ENCODE measurements around the gene PEX26. TPM values are rescaled to one million over a fixed set of nuclear protein-coding genes. Genes with fewer than 3 reads are reported as not detected.
A peak's percentile ranks its signal among the peaks of the same experiment; 100 is the strongest.

Gene PEX26
- total RNA-seq, 1 donor from 2014 or later, result 44.9 TPM

- H3K36me3 Mint-ChIP-seq (ENCODE audit: low read depth), result peaks cover 15% of the 10 kb centered on the region
- peaks cover 4% of the 10 kb centered on the region for H3K4me1 Mint-ChIP-seq
- no peak for TF ChIP-seq CTCF (conservative IDR thresholded peaks at IDR 0.05)
- no peak overlapping the region for H3K4me3 Mint-ChIP-seq
- H3K9me3 Mint-ChIP-seq, result peaks cover 3% of the 10 kb centered on the region
- DNase-seq (ENCODE audit: low read depth, low spot score), result no peak
- no peak overlapping the region for H3K27ac Mint-ChIP-seq (ENCODE audit: unreplicated experiment)
- no peaks in the 10 kb centered on the region for H3K27me3 Mint-ChIP-seq (ENCODE audit: low read depth)
Observed at GRCh38 chr22:18083406-18083805, 5.6 kb downstream of the PEX26 start.

- TF ChIP-seq CTCF (conservative IDR thresholded peaks at IDR 0.05), result no peak
- Mint-ChIP-seq H3K27me3 (ENCODE audit: low read depth) (no peaks in the 10 kb centered on the region), H3K27ac (ENCODE audit: unreplicated experiment) (no peak overlapping the region), H3K4me1 (no peaks in the 10 kb centered on the region), H3K4me3 (no peak overlapping the region), H3K36me3 (ENCODE audit: low read depth) (peaks cover 18% of the 10 kb centered on the region), H3K9me3 (peaks cover 3% of the 10 kb centered on the region)
- no peak for DNase-seq (ENCODE audit: low read depth, low spot score)
Observed at GRCh38 chr22:18085188-18085587, 7.4 kb downstream of the PEX26 start.

DNA sequence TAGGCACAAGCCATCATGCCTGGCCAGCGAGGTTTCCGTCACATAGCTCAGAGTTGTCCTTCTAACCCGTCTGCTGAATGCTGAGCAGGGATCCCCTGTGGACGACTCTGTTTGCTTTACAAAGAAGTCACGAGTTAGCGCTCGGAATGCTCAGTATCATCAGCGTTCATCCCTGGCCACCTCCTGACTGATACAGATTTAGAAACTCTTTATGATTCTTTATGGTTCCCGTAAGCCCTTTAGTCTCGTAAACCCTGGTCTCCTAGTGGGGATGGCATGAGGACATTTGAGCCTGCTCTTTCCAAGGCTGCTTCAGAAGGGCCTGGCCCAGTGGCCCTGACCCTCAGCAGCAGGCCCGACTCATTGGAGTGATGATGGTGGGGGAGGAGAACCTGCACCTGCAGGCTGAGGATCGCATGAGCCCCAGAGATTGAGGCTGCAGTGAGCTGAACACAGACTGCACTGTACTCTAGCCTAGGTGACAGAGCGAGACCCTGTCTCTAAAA is 9.6 kb downstream of the PEX26 start:
- peaks cover 9% of the 10 kb centered on the region for H3K36me3 Mint-ChIP-seq (ENCODE audit: low read depth)
- H3K4me1 Mint-ChIP-seq, result no peaks in the 10 kb centered on the region
- no peaks in the 10 kb centered on the region for H3K27me3 Mint-ChIP-seq (ENCODE audit: low read depth)
- no peak overlapping the region for H3K27ac Mint-ChIP-seq (ENCODE audit: unreplicated experiment)
- no peak for DNase-seq (ENCODE audit: low read depth, low spot score)
- H3K9me3 Mint-ChIP-seq, result no peaks in the 10 kb centered on the region
- H3K4me3 Mint-ChIP-seq, result no peak overlapping the region
- TF ChIP-seq CTCF (conservative IDR thresholded peaks at IDR 0.05), result no peak

DNA sequence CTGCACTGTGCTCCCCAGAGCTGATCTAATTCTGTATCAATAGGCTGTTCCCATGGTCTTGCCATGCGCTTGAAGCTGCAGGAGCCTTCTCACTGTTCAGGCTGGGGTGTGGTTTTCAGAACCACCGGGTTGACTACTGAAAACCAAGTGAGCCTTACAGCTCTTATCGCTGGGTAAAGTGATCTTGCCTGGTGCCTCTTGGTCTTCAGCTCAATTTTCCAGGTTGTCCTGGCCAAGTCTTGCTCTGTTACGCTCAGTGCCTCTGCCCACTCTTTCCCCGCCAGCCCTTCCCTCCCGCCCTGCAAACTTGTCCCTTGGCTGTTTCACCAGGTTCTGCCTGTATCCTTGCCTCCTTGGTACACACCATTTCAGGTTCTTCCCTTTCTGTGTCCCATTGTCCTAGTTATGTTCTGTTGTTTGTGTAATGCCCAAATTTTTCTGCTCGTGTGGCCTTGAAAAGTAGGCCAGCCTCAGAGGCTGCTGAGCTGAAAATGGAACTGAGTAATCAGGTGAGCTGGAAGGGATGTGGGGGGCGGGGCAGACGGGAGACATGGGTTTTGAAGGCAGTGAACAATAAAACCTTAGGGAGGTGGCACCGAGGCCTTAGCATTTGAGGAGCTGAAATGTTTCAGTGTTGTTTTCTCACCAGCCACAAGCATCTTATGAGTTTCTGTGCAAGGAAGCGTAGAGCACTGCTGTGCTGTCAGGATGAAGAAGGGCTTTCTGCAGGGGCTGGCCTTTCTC is 11.2 kb downstream of the PEX26 start:
- no peaks in the 10 kb centered on the region for H3K9me3 Mint-ChIP-seq
- H3K36me3 Mint-ChIP-seq (ENCODE audit: low read depth), result peaks cover 12% of the 10 kb centered on the region
- no peaks in the 10 kb centered on the region for H3K4me1 Mint-ChIP-seq
- H3K27ac Mint-ChIP-seq (ENCODE audit: unreplicated experiment), result peak overlapping the region; percentile 50
- no peak for TF ChIP-seq CTCF (conservative IDR thresholded peaks at IDR 0.05)
- H3K4me3 Mint-ChIP-seq, result no peak overlapping the region
- no peaks in the 10 kb centered on the region for H3K27me3 Mint-ChIP-seq (ENCODE audit: low read depth)
- DNase-seq (ENCODE audit: low read depth, low spot score), result no peak

GRCh38 chr22:18090286-18090685 is 12.5 kb downstream of the PEX26 start:
- Mint-ChIP-seq H3K27me3 (ENCODE audit: low read depth) (no peaks in the 10 kb centered on the region), H3K9me3 (no peaks in the 10 kb centered on the region), H3K36me3 (ENCODE audit: low read depth) (peaks cover 16% of the 10 kb centered on the region), H3K27ac (ENCODE audit: unreplicated experiment) (no peak overlapping the region), H3K4me1 (no peaks in the 10 kb centered on the region), H3K4me3 (no peak overlapping the region)
- DNase-seq (ENCODE audit: low read depth, low spot score), result no peak
- no peak for TF ChIP-seq CTCF (conservative IDR thresholded peaks at IDR 0.05)

Measured in neural crest cell (in vitro differentiated cells).